Colonic mucosa (tissue), 4 donors: Measurements from ENCODE around the gene TMEM229A. TPM values are rescaled to one million over a fixed set of nuclear protein-coding genes. Genes with fewer than 3 reads are reported as not detected.
"Not testable (repeated sequence)": the region's sequence is repeated elsewhere in the genome, so short reads cannot be mapped to it uniquely, and the experiment has no call there.

Source experiments
- DNase-seq: peaks from one replicate; pipeline ENCODE4 v3.0.0-alpha.2; 2020
- H3K27ac ChIP-seq: fragments of 200-600 bp; one replicate; pipeline ENCODE4 v1.8.0; 2021
- H3K27me3 ChIP-seq: fragments of 200-600 bp; one replicate; pipeline ENCODE4 v1.8.0; 2021
- H3K36me3 ChIP-seq: fragments of 200-600 bp; one replicate; pipeline ENCODE4 v1.8.0; 2021
- H3K4me1 ChIP-seq: fragments of 200-600 bp; one replicate; pipeline ENCODE4 v1.8.0; 2021; ENCODE audit warnings: mild to moderate bottlenecking
- H3K4me3 ChIP-seq: fragments of 200-600 bp; one replicate; pipeline ENCODE4 v1.8.0; 2021
- H3K9ac ChIP-seq, 2 donors: one replicate each; pipeline ENCODE4 v1.7.0; 2013; ENCODE audit warnings: control low read depth in 2 of 2, low read depth in 2 of 2, low read length in 2 of 2
- H3K9me3 ChIP-seq: fragments of 200-600 bp; one replicate; pipeline ENCODE4 v1.8.0; 2021
- CTCF ChIP-seq: fragments of 200-600 bp; IDR thresholded peaks from one replicate; pipeline ENCODE4 v1.8.0; 2022; ENCODE audit warnings: antibody characterized with exemption, mild to moderate bottlenecking
- intact Hi-C: fragments of 100-400 bp; cut with DNase I; formaldehyde crosslinking; loops from one replicate; pipeline ENCODE4 v1.14.1; 2022
- total RNA-seq, 2 donors: library from RNA; stranded (reverse); fragmentation: NEBNext Ultra II Directional in 1 of 2; extraction: Animal tissue kit (Norgen Biotek cat#: 25700) in 1 of 2; gene quantifications; one replicate each; pipeline ENCODE4 v1.2.1, GENCODE V29; 2021
- donor health status: healthy.
- donor health status: DM: no; HTN: no; CAD: no.
- donor health status: DM: no; HTN: no; CAD: no.

Gene TMEM229A
- total RNA-seq, 2 donors from 2014 or later, result not detected

DNA sequence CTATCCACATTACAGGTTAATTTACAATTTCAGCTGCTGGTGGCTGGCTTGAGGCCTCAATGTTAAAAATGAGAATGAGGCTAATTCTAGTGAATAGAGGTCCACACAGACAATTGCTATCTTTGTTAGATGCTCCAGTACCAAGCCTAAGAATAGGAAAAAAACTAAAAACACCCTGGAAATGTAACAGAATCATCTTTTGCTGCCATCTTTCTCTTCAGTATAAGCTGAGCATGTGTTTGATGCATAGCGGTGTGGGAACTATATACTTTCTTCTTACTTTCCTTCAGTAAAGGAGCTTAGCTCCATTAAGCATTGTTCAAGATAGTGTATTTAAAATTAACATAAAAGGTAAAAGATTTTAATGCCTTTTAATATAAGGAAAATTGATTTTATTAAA lies 5.6 kb downstream of the TMEM229A start:
- Histone ChIP-seq H3K27ac (no peak overlapping the region), H3K4me1 (peaks cover 8% of the 10 kb centered on the region), H3K36me3 (no peaks in the 10 kb centered on the region), H3K9me3 (no peaks in the 10 kb centered on the region), H3K4me3 (no peak overlapping the region), H3K9ac (no peak overlapping the region), H3K27me3 (peaks cover 5% of the 10 kb centered on the region)
- no peak for DNase-seq
- TF ChIP-seq CTCF, result no peak
- intact Hi-C loops, result no loop called here

DNA sequence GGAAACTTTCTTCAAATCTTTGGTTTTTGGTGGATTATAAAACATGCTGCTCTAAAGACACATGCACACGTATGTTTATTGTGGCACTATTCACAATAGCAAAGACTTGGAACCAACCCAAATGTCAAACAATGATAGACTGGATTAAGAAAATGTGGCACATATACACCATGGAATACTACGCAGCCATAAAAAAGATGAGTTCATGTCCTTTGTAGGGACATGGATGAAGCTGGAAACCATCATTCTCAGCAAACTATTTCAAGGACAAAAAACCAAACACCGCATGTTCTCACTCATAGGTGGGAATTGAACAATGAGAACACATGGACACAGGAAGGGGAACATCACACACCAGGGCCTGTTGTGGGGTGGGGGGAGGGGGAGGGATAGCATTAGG lies 8.5 kb downstream of the TMEM229A start:
- DNase-seq, H3K9me3 ChIP-seq, H3K27ac ChIP-seq, H3K27me3 ChIP-seq, H3K4me3 ChIP-seq, H3K36me3 ChIP-seq, H3K9ac ChIP-seq, intact Hi-C loops, H3K4me1 ChIP-seq: not testable (repeated sequence)

GRCh38 chr7:124022551-124022950 lies 10.3 kb downstream of the TMEM229A start:
- Histone ChIP-seq H3K4me1 (no peaks in the 10 kb centered on the region), H3K9ac (no peak overlapping the region), H3K27me3 (no peaks in the 10 kb centered on the region), H3K9me3 (no peaks in the 10 kb centered on the region), H3K4me3 (no peak overlapping the region), H3K36me3 (no peaks in the 10 kb centered on the region), H3K27ac (no peak overlapping the region)
- intact Hi-C loops, result no loop called here
- no peak for TF ChIP-seq CTCF
- DNase-seq, result no peak

DNA sequence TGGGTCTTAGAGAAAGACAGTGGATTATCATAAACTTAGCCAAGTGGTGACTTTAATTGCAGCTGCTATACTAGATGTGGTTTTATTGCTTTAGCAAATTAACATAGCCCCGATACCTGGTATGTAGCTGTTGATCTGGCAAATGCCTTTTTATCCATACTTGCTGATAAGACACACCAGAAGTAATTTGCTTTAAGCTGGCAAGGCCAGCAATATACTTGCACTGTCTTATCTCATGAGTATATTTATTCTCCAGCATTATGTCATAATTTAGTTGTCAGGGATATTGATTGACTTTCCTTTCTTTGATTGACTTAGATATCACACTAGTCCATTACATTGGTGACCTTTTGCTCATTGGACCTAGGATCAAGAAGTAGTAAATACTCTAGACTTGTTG lies 12.8 kb downstream of the TMEM229A start:
- no peak for DNase-seq
- no peak for TF ChIP-seq CTCF
- Histone ChIP-seq H3K9ac (no peak overlapping the region), H3K27me3 (no peaks in the 10 kb centered on the region), H3K27ac (no peak overlapping the region), H3K9me3 (no peaks in the 10 kb centered on the region), H3K4me1 (no peaks in the 10 kb centered on the region), H3K4me3 (no peak overlapping the region), H3K36me3 (no peaks in the 10 kb centered on the region)
- intact Hi-C loops, result no loop called here

DNA sequence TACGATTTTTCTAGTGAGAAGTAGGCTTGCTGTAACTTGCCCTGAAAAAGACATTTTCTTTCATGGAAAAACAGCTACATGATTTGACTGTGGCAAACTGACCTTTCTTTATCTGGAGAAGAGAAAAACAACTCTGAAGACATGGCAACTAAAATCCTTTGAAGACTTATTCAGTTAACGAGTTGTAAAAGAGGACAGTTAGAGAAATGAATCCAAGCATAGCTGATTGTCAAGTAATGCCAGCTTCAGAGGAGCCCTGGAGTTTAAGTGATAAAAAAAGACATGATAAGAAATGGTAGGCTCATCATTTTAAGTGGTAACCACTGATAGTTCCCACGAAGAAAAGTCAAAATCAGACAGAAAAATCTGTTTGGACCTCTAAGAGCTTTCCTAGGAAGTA lies 19.6 kb downstream of the TMEM229A start:
- no peaks in the 10 kb centered on the region for H3K36me3 ChIP-seq
- DNase-seq, result no peak

DNA sequence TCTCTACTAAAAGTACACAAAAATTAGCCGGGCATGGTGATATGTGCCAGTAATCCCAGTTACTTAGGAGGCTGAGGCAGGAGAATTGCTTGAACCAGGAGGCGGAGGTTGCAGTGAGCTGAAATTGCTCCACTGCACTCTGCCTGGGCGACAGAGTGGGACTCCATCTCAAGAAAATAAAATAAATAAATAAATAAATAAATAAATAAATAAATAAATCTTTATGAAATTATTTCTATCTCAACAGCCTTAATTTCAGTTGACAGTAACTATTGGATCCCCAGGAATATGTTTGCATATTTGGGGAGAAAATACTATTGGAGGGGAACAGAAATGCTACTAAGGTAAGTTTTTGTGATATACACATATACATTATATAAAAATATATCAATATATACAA lies 20.0 kb downstream of the TMEM229A start:
- no peaks in the 10 kb centered on the region for H3K4me1 ChIP-seq
- no peak overlapping the region for H3K27ac ChIP-seq
- no peaks in the 10 kb centered on the region for H3K9me3 ChIP-seq
- H3K9ac ChIP-seq, result no peak overlapping the region
- intact Hi-C loops, result no loop called here
- no peak for TF ChIP-seq CTCF
- H3K27me3 ChIP-seq, result no peaks in the 10 kb centered on the region
- H3K36me3 ChIP-seq, result no peaks in the 10 kb centered on the region
- H3K4me3 ChIP-seq, result no peak overlapping the region
- no peak for DNase-seq

More for the DNA sequence above, 19.6 kb downstream of the TMEM229A start:
- intact Hi-C loops, result no loop called here
- no peak overlapping the region for H3K4me3 ChIP-seq
- no peak overlapping the region for H3K9ac ChIP-seq
- no peaks in the 10 kb centered on the region for H3K27me3 ChIP-seq
- no peak for TF ChIP-seq CTCF
- no peak overlapping the region for H3K27ac ChIP-seq
- no peaks in the 10 kb centered on the region for H3K9me3 ChIP-seq
- H3K4me1 ChIP-seq, result no peaks in the 10 kb centered on the region
